ENCODE results near the gene CARNS1. TPM values are rescaled to one million over a fixed set of nuclear protein-coding genes. Genes with fewer than 3 reads are reported as not detected.

Gene CARNS1
- total and polyA plus RNA-seq, 2 of the 13 experiments (the other 11 are each of a cell fraction or from before 2014, with no cell fraction given): not detected

DNA sequence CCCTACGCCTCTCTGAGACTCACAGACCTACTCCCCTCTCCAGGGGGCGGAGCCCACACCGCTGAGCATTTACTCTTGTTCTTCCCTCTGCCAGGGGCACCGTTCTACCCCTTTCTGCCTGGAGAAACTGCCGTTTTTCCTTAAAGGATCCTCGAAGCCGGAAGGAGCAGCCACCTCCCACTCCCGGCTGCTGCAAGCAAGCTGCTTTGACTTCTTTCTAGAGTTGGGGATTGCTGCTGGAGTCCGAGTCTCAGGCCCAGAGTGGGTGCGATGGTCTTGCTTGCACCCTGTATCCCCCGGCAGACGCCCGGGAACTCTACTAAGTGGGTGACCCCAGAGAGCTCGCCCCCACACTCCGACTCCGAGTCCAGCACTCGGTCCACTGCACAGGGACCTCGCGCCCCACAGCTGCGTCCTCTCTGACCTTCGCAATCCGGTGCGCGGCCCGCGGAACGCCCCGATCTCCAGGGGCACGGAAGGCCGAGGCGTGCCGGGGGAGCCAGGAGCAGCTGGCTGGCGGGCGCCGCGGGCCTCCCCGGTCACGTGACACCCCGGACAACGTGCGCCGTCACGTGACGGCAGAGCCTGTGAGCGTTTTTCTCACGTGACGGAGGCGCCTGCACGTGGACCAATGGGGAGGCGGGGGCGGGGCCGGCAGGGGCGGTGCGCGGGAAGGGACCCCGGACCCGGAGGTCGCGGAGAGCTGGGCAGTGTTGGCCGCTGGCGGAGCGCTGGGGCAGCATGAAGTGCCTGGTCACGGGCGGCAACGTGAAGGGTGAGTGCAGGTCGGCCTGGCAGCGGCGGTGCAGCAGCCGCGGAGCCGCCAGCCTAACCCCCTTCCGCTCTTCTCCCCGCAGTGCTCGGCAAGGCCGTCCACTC lies 23.9 kb upstream of the CARNS1 start, which contains the start of gene RAD9A (continued):
- TF ChIP-seq, protein P1, sequence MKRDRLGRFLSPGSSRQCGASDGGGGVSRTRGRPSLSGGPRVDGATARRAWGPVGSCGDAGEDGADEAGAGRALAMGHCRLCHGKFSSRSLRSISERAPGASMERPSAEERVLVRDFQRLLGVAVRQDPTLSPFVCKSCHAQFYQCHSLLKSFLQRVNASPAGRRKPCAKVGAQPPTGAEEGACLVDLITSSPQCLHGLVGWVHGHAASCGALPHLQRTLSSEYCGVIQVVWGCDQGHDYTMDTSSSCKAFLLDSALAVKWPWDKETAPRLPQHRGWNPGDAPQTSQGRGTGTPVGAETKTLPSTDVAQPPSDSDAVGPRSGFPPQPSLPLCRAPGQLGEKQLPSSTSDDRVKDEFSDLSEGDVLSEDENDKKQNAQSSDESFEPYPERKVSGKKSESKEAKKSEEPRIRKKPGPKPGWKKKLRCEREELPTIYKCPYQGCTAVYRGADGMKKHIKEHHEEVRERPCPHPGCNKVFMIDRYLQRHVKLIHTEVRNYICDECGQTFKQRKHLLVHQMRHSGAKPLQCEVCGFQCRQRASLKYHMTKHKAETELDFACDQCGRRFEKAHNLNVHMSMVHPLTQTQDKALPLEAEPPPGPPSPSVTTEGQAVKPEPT (CRISPR knock-in tag; IDR thresholded peaks at IDR 0.05; ENCODE audit: low read depth): peak; percentile 62
- TF ChIP-seq BORCS8-MEF2B (CRISPR knock-in tag; IDR thresholded peaks at IDR 0.05) (peak; percentile 97), KMT2A (CRISPR knock-in tag; IDR thresholded peaks at IDR 0.05) (peak; percentile 86), ATF1 (CRISPR knock-in tag; IDR thresholded peaks at IDR 0.05) (0 out of 2 replicates have a peak, but pooled peaks have one; percentile 19), GTF3A (CRISPR knock-in tag; conservative IDR thresholded peaks at IDR 0.05) (no peak), ZNF10 (CRISPR knock-in tag; IDR thresholded peaks at IDR 0.05; ENCODE audit: borderline replicate concordance, low read depth) (no peak), ZNF30 (CRISPR knock-in tag; IDR thresholded peaks at IDR 0.05) (0 out of 2 replicates have a peak, but pooled peaks have one; percentile 47), ZNF652 (CRISPR knock-in tag; IDR thresholded peaks at IDR 0.05; ENCODE audit: borderline replicate concordance, low read depth) (no peak), ZBTB7A (CRISPR knock-in tag; IDR thresholded peaks at IDR 0.05) (peak; percentile 92; the same call in 1 of the 2 replicates)
- TF ChIP-seq, protein P2, sequence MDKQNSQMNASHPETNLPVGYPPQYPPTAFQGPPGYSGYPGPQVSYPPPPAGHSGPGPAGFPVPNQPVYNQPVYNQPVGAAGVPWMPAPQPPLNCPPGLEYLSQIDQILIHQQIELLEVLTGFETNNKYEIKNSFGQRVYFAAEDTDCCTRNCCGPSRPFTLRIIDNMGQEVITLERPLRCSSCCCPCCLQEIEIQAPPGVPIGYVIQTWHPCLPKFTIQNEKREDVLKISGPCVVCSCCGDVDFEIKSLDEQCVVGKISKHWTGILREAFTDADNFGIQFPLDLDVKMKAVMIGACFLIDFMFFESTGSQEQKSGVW (CRISPR knock-in tag; IDR thresholded peaks at IDR 0.05; ENCODE audit: borderline replicate concordance): no peak
- TF ChIP-seq, protein P3, sequence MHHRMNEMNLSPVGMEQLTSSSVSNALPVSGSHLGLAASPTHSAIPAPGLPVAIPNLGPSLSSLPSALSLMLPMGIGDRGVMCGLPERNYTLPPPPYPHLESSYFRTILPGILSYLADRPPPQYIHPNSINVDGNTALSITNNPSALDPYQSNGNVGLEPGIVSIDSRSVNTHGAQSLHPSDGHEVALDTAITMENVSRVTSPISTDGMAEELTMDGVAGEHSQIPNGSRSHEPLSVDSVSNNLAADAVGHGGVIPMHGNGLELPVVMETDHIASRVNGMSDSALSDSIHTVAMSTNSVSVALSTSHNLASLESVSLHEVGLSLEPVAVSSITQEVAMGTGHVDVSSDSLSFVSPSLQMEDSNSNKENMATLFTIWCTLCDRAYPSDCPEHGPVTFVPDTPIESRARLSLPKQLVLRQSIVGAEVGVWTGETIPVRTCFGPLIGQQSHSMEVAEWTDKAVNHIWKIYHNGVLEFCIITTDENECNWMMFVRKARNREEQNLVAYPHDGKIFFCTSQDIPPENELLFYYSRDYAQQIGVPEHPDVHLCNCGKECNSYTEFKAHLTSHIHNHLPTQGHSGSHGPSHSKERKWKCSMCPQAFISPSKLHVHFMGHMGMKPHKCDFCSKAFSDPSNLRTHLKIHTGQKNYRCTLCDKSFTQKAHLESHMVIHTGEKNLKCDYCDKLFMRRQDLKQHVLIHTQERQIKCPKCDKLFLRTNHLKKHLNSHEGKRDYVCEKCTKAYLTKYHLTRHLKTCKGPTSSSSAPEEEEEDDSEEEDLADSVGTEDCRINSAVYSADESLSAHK (CRISPR knock-in tag; IDR thresholded peaks at IDR 0.05; ENCODE audit: borderline replicate concordance): no peak
- TF ChIP-seq, protein P4, sequence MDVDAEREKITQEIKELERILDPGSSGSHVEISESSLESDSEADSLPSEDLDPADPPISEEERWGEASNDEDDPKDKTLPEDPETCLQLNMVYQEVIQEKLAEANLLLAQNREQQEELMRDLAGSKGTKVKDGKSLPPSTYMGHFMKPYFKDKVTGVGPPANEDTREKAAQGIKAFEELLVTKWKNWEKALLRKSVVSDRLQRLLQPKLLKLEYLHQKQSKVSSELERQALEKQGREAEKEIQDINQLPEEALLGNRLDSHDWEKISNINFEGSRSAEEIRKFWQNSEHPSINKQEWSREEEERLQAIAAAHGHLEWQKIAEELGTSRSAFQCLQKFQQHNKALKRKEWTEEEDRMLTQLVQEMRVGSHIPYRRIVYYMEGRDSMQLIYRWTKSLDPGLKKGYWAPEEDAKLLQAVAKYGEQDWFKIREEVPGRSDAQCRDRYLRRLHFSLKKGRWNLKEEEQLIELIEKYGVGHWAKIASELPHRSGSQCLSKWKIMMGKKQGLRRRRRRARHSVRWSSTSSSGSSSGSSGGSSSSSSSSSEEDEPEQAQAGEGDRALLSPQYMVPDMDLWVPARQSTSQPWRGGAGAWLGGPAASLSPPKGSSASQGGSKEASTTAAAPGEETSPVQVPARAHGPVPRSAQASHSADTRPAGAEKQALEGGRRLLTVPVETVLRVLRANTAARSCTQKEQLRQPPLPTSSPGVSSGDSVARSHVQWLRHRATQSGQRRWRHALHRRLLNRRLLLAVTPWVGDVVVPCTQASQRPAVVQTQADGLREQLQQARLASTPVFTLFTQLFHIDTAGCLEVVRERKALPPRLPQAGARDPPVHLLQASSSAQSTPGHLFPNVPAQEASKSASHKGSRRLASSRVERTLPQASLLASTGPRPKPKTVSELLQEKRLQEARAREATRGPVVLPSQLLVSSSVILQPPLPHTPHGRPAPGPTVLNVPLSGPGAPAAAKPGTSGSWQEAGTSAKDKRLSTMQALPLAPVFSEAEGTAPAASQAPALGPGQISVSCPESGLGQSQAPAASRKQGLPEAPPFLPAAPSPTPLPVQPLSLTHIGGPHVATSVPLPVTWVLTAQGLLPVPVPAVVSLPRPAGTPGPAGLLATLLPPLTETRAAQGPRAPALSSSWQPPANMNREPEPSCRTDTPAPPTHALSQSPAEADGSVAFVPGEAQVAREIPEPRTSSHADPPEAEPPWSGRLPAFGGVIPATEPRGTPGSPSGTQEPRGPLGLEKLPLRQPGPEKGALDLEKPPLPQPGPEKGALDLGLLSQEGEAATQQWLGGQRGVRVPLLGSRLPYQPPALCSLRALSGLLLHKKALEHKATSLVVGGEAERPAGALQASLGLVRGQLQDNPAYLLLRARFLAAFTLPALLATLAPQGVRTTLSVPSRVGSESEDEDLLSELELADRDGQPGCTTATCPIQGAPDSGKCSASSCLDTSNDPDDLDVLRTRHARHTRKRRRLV (CRISPR knock-in tag; IDR thresholded peaks at IDR 0.05): no peak
- TF ChIP-seq, protein P5, sequence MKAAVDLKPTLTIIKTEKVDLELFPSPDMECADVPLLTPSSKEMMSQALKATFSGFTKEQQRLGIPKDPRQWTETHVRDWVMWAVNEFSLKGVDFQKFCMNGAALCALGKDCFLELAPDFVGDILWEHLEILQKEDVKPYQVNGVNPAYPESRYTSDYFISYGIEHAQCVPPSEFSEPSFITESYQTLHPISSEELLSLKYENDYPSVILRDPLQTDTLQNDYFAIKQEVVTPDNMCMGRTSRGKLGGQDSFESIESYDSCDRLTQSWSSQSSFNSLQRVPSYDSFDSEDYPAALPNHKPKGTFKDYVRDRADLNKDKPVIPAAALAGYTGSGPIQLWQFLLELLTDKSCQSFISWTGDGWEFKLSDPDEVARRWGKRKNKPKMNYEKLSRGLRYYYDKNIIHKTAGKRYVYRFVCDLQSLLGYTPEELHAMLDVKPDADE (CRISPR knock-in tag; IDR thresholded peaks at IDR 0.05): no peak
- TF ChIP-seq, protein P6, sequence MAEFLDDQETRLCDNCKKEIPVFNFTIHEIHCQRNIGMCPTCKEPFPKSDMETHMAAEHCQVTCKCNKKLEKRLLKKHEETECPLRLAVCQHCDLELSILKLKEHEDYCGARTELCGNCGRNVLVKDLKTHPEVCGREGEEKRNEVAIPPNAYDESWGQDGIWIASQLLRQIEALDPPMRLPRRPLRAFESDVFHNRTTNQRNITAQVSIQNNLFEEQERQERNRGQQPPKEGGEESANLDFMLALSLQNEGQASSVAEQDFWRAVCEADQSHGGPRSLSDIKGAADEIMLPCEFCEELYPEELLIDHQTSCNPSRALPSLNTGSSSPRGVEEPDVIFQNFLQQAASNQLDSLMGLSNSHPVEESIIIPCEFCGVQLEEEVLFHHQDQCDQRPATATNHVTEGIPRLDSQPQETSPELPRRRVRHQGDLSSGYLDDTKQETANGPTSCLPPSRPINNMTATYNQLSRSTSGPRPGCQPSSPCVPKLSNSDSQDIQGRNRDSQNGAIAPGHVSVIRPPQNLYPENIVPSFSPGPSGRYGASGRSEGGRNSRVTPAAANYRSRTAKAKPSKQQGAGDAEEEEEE (CRISPR knock-in tag; IDR thresholded peaks at IDR 0.05; ENCODE audit: borderline replicate concordance): no peak
